Caco-2 (cell line): ENCODE results near the gene TXLNB. TPM values are rescaled to one million over a fixed set of nuclear protein-coding genes. Genes with fewer than 3 reads are reported as not detected.
"Not testable (repeated sequence)": the region's sequence is repeated elsewhere in the genome, so short reads cannot be mapped to it uniquely, and the experiment has no call there.

Source experiments
- BruUV-seq: library from RNA; stranded (reverse); fragments of 400-500 nt; replicated peaks from 2 replicates; lab custom pipeline; 2021; lab: Mats Ljungman, UMichigan
- CTCF ChIA-PET: fragments of 300-600 bp; sonication (Branson Sonifier 250); formaldehyde crosslinking; loops from one replicate; lab custom pipeline; 2022; ENCODE audit warnings: antibody characterized with exemption; lab: Charles Lee
- POLR2A ChIA-PET: fragments of 300-600 bp; sonication (Branson Sonifier 250); formaldehyde crosslinking; loops from one replicate; lab custom pipeline; 2022; ENCODE audit warnings: antibody characterized with exemption; lab: Charles Lee
- DNase-seq, 2 experiments: peaks; one replicate each; pipeline versions ENCODE4 v3.0.0 to v3.0.0-alpha.2; 2020 to 2022
- H3K27me3 ChIP-seq: replicated peaks from 2 replicates; pipeline ENCODE4 v1.6.0; 2011; ENCODE audit warnings: low read length; ENCODE audit not compliant: control insufficient read depth, insufficient read depth
- H3K36me3 ChIP-seq: 2 replicates; pipeline ENCODE4 v1.5.1; 2011; ENCODE audit warnings: low read length; ENCODE audit not compliant: control insufficient read depth, insufficient read depth
- H3K4me1 ChIP-seq: fragments of 250-450 bp; sonication (Bioruptor Pico); 2 replicates; pipeline ENCODE4 v1.5.1; 2020; ENCODE audit warnings: mild to moderate bottlenecking
- H3K4me3 ChIP-seq: 2 replicates; pipeline ENCODE4 v1.5.1; 2011; ENCODE audit warnings: low read depth, mild to moderate bottlenecking, control low read depth, low read length
- H3K9me3 ChIP-seq: fragments of 250-450 bp; sonication (Bioruptor Pico); 2 replicates; pipeline ENCODE4 v1.5.1; 2020; ENCODE audit warnings: mild to moderate bottlenecking, moderate library complexity
- H3K27ac Mint-ChIP-seq: one replicate; pipeline ENCODE4 v1.8.0; 2022; ENCODE audit warnings: mixed read lengths; ENCODE audit not compliant: unreplicated experiment
- H3K27me3 Mint-ChIP-seq: one replicate; pipeline ENCODE4 v1.8.0; 2022; ENCODE audit warnings: mixed read lengths; ENCODE audit not compliant: insufficient read depth, unreplicated experiment
- H3K36me3 Mint-ChIP-seq: one replicate; pipeline ENCODE4 v1.8.0; 2022; ENCODE audit warnings: mild to moderate bottlenecking, mixed read lengths; ENCODE audit not compliant: insufficient read depth, unreplicated experiment
- H3K4me1 Mint-ChIP-seq: one replicate; pipeline ENCODE4 v1.8.0; 2022; ENCODE audit warnings: low read depth, mixed read lengths; ENCODE audit not compliant: unreplicated experiment
- H3K4me3 Mint-ChIP-seq: one replicate; pipeline ENCODE4 v1.8.0; 2022; ENCODE audit warnings: mild to moderate bottlenecking, moderate library complexity, mixed read lengths; ENCODE audit not compliant: unreplicated experiment
- H3K9me3 Mint-ChIP-seq: one replicate; pipeline ENCODE4 v1.8.0; 2022; ENCODE audit warnings: mixed read lengths; ENCODE audit not compliant: unreplicated experiment
- CTCF ChIP-seq, 2 experiments: fragments of 200-600 bp in 1 of 2; IDR thresholded peaks; 1 replicate in 1 of 2; 2 replicates in 1 of 2; pipeline versions ENCODE4 v1.5.1 to v1.8.0; 2011 to 2022; ENCODE audit warnings: antibody characterized with exemption in 1 of 2, control low read depth in 1 of 2, inconsistent platforms in 1 of 2, low read depth in 1 of 2, low read length in 1 of 2, mild to moderate bottlenecking in 1 of 2, moderate library complexity in 1 of 2; ENCODE audit not compliant: insufficient read depth in 1 of 2, severe bottlenecking in 1 of 2, unreplicated experiment in 1 of 2
- intact Hi-C: fragments of 100-400 bp; cut with micrococcal nuclease; formaldehyde crosslinking; loops from one replicate; pipeline ENCODE4 v1.10.0; 2022; ENCODE audit not compliant: unreplicated experiment
- total RNA-seq: library from RNA; stranded (reverse); gene quantifications from 2 replicates; pipeline ENCODE4 v1.2.3, GENCODE V29; 2022

Gene TXLNB
- total RNA-seq, 1 experiment from 2014 or later = not detected

- no TSS peak for BruUV-seq
- H3K4me1 Mint-ChIP-seq = peaks cover 7% of the 10 kb centered on the region
- no peak overlapping the region for H3K4me3 Mint-ChIP-seq
- intact Hi-C loops = no loop called here
- POLR2A ChIA-PET = no interaction called here
- no peaks in the 10 kb centered on the region for H3K36me3 Mint-ChIP-seq
- no peak for TF ChIP-seq CTCF (IDR thresholded peaks at IDR 0.05; ENCODE audit: insufficient read depth in 1 of 2, low read depth in 1 of 2, low read length in 1 of 2, severe bottlenecking in 1 of 2, unreplicated experiment in 1 of 2)
- no peak overlapping the region for H3K4me3 ChIP-seq
- CTCF ChIA-PET = no interaction called here
- H3K9me3 Mint-ChIP-seq = no peaks in the 10 kb centered on the region
- no peaks in the 10 kb centered on the region for H3K9me3 ChIP-seq
- no peaks in the 10 kb centered on the region for H3K36me3 ChIP-seq
- DNase-seq = no peak
- H3K27ac Mint-ChIP-seq = no peak overlapping the region
- H3K27me3 ChIP-seq = no peaks in the 10 kb centered on the region
- H3K27me3 Mint-ChIP-seq = no peaks in the 10 kb centered on the region
- H3K4me1 ChIP-seq = no peaks in the 10 kb centered on the region
These were observed 2.6 kb downstream of the TXLNB start for GRCh38 chr6:139289233-139289632.

- BruUV-seq = no TSS peak
- Mint-ChIP-seq H3K27me3 (no peaks in the 10 kb centered on the region), H3K9me3 (no peaks in the 10 kb centered on the region), H3K4me1 (peaks cover 7% of the 10 kb centered on the region), H3K27ac (no peak overlapping the region), H3K4me3 (no peak overlapping the region), H3K36me3 (no peaks in the 10 kb centered on the region)
- Histone ChIP-seq H3K27me3 (no peaks in the 10 kb centered on the region), H3K4me3 (no peak overlapping the region), H3K36me3 (no peaks in the 10 kb centered on the region), H3K4me1 (no peaks in the 10 kb centered on the region), H3K9me3 (no peaks in the 10 kb centered on the region)
- intact Hi-C loops = no loop called here
- TF ChIP-seq CTCF (IDR thresholded peaks at IDR 0.05; ENCODE audit: insufficient read depth in 1 of 2, low read depth in 1 of 2, low read length in 1 of 2, severe bottlenecking in 1 of 2, unreplicated experiment in 1 of 2) = no peak
- no peak for DNase-seq
- ChIA-PET POLR2A (no interaction called here), CTCF (no interaction called here)
These were observed 3.2 kb downstream of the TXLNB start for GRCh38 chr6:139288496-139289040.

DNA sequence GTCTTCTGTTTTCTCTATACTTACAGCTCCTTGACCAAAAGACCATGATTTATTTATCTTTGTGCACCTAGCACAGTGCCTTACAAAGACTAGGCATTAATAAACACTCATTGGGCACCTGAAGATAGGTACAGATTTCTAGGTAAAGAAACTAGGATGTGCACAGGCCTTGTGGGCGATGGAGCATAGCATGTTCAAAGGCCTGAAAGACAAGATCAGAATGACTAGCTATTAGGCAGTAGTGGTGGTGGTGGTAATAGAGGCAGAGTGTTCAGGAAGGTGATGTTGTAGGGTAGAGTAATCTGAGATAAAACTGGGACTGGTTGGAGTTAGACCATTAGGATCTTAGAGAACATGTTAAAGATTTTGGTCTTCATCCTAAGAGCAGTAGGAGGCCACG, 3.9 kb downstream of the TXLNB start:
- no peaks in the 10 kb centered on the region for H3K4me1 ChIP-seq
- Mint-ChIP-seq H3K36me3 (no peaks in the 10 kb centered on the region), H3K27me3 (no peaks in the 10 kb centered on the region), H3K4me3 (no peak overlapping the region), H3K27ac (no peak overlapping the region), H3K4me1 (peaks cover 7% of the 10 kb centered on the region), H3K9me3 (no peaks in the 10 kb centered on the region)
- H3K4me3 ChIP-seq = no peak overlapping the region
- POLR2A ChIA-PET = no interaction called here
- H3K9me3 ChIP-seq = no peaks in the 10 kb centered on the region
- no peak for DNase-seq
- CTCF ChIA-PET = no interaction called here
- intact Hi-C loops = no loop called here
- BruUV-seq = no TSS peak
- TF ChIP-seq CTCF (IDR thresholded peaks at IDR 0.05; ENCODE audit: insufficient read depth in 1 of 2, low read depth in 1 of 2, low read length in 1 of 2, severe bottlenecking in 1 of 2, unreplicated experiment in 1 of 2) = no peak
- no peaks in the 10 kb centered on the region for H3K36me3 ChIP-seq
- no peaks in the 10 kb centered on the region for H3K27me3 ChIP-seq

GRCh38 chr6:139286438-139286837, 5.4 kb downstream of the TXLNB start:
- CTCF ChIA-PET, BruUV-seq: not testable (repeated sequence)

More at GRCh38 chr6:139286438-139286837, 5.4 kb downstream of the TXLNB start:
- H3K4me3 ChIP-seq, H3K36me3 ChIP-seq, POLR2A ChIA-PET, H3K27ac Mint-ChIP-seq, H3K27me3 ChIP-seq, H3K4me1 Mint-ChIP-seq, intact Hi-C loops, H3K9me3 Mint-ChIP-seq, H3K36me3 Mint-ChIP-seq, DNase-seq, H3K4me1 ChIP-seq, H3K9me3 ChIP-seq, H3K4me3 Mint-ChIP-seq, H3K27me3 Mint-ChIP-seq: not testable (repeated sequence)
